ENCODE measurements around the gene NPLOC4.

NPLOC4 gene

GRCh38 chr17:81579298-81579697, 57.6 kb downstream of the NPLOC4 start:
- ChIA-PET POLR2A (interaction anchor here (1.2 to 2.2 kb wide), 3 partner anchors 12 to 27 kb away, joined by 4 to 7 read pairs (median 6); no protein-coding TSS in a partner anchor), CTCF (interaction anchor here (0.6 to 2.2 kb wide), 4 partner anchors 10 to 61 kb away, joined by 3 to 18 read pairs (median 5); no protein-coding TSS in a partner anchor)
- no peak overlapping the region for H3K27ac ChIP-seq (ENCODE audit: extremely low read depth, low read depth, low read length)
- H3K4me1 ChIP-seq (ENCODE audit: control insufficient read depth, insufficient read depth, low read length) = peaks cover 23% of the 10 kb centered on the region
- peaks cover 19 to 95% of the 10 kb centered on the region in 2 experiments for H3K36me3 ChIP-seq (ENCODE audit: control insufficient read depth in 2 of 2, insufficient read depth in 1 of 2, low read length in 2 of 2)
- no peak for TF ChIP-seq ZNF704 (tag by site-specific recombination; IDR thresholded peaks at IDR 0.05)
- TF ChIP-seq ZNF133 (tag by site-specific recombination; IDR thresholded peaks at IDR 0.05) = no peak
- no peak for TF ChIP-seq SP7 (tag by site-specific recombination; IDR thresholded peaks at IDR 0.05)
- no peak for TF ChIP-seq ZBTB49 (tag by site-specific recombination; IDR thresholded peaks at IDR 0.05; ENCODE audit: low read depth)
- TF ChIP-seq PRDM10 (tag by site-specific recombination; IDR thresholded peaks at IDR 0.05) = peak; percentile 62
- no peak for TF ChIP-seq ZNF624 (tag by site-specific recombination; IDR thresholded peaks at IDR 0.05)
- H3K4me3 ChIP-seq (ENCODE audit: low read depth, low read length) = no peak overlapping the region
- no peaks in the 10 kb centered on the region for H3K9me3 ChIP-seq (ENCODE audit: control insufficient read depth, insufficient read depth, low read depth, low read length)

- no peak overlapping the region for H3K4me3 ChIP-seq (ENCODE audit: low read depth, low read length)
- POLR2A ChIA-PET = no interaction called here
- peaks cover 22% of the 10 kb centered on the region for H3K4me1 ChIP-seq (ENCODE audit: control insufficient read depth, insufficient read depth, low read length)
- CTCF ChIA-PET = interaction anchor here (2.2 to 3.3 kb wide), 2 partner anchors 12 to 23 kb away, joined by 12 to 18 read pairs; no protein-coding TSS in a partner anchor
- H3K36me3 ChIP-seq (ENCODE audit: control insufficient read depth in 2 of 2, insufficient read depth in 1 of 2, low read length in 2 of 2) = peaks cover 19 to 95% of the 10 kb centered on the region in 2 experiments
- TF ChIP-seq ZNF174 (tag by site-specific recombination; IDR thresholded peaks at IDR 0.05) (no peak), ZSCAN30 (tag by site-specific recombination; IDR thresholded peaks at IDR 0.05) (no peak), REPIN1 (tag by site-specific recombination; IDR thresholded peaks at IDR 0.05; ENCODE audit: low read depth) (no peak), MYNN (tag by site-specific recombination; IDR thresholded peaks at IDR 0.05; ENCODE audit: borderline replicate concordance) (no peak), ZNF311 (tag by site-specific recombination; IDR thresholded peaks at IDR 0.05; ENCODE audit: borderline replicate concordance) (no peak), PRDM10 (tag by site-specific recombination; IDR thresholded peaks at IDR 0.05) (no peak), ZNF121 (tag by site-specific recombination; IDR thresholded peaks at IDR 0.05) (peak; percentile 96), ZNF76 (tag by site-specific recombination; IDR thresholded peaks at IDR 0.05; ENCODE audit: borderline replicate concordance, low read depth) (no peak), ZNF354C (tag by site-specific recombination; IDR thresholded peaks at IDR 0.05; ENCODE audit: borderline replicate concordance, low read depth) (no peak)
- no peaks in the 10 kb centered on the region for H3K9me3 ChIP-seq (ENCODE audit: control insufficient read depth, insufficient read depth, low read depth, low read length)
- no peak overlapping the region for H3K27ac ChIP-seq (ENCODE audit: extremely low read depth, low read depth, low read length)
Observed at GRCh38 chr17:81578561-81579225, 58.2 kb downstream of the NPLOC4 start.

Measured in HEK293 (cell line).